NCI-H226 (cell line): ENCODE data around the gene CCT8.

Experiments
- DNase-seq: peaks from one replicate; pipeline ENCODE4 v3.0.0-alpha.2; 2015

Gene CCT8, protein sequence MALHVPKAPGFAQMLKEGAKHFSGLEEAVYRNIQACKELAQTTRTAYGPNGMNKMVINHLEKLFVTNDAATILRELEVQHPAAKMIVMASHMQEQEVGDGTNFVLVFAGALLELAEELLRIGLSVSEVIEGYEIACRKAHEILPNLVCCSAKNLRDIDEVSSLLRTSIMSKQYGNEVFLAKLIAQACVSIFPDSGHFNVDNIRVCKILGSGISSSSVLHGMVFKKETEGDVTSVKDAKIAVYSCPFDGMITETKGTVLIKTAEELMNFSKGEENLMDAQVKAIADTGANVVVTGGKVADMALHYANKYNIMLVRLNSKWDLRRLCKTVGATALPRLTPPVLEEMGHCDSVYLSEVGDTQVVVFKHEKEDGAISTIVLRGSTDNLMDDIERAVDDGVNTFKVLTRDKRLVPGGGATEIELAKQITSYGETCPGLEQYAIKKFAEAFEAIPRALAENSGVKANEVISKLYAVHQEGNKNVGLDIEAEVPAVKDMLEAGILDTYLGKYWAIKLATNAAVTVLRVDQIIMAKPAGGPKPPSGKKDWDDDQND

GRCh38 chr21:29073222-29074006 is at the start of gene CCT8:
CCT8 (minus strand) TSS chr21:29073648; CDS start chr21:29073590, 58 bp downstream.
- peak; percentile 100 for DNase-seq

- no peak for DNase-seq
These were observed 48.3 kb upstream of the CCT8 start for GRCh38 chr21:29121759-29122158.

- DNase-seq: no peak
These were observed 44.0 kb upstream of the CCT8 start for GRCh38 chr21:29117372-29117955.

DNA sequence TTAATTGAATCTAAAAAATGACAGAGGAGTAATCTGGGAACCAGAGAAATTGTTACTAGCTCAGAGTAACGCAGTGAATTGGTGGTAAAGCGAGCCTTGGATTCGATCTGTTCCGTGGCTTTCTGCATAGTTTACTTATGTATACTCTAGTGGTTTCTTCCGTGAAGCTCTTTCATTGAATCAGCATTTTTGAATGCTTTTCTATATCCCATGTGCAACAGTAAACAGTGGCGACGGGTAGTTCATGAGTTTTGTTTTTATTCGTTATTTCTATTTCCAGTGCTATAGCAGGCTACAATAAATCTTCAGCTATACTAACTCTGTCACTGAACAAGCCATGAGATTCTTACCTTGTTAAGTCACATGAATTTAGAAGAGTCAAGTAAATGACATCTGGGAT is 42.5 kb upstream of the CCT8 start:
- DNase-seq: no peak

GRCh38 chr21:29114765-29115500 is 41.5 kb upstream of the CCT8 start:
- DNase-seq: peak; percentile 88

DNA sequence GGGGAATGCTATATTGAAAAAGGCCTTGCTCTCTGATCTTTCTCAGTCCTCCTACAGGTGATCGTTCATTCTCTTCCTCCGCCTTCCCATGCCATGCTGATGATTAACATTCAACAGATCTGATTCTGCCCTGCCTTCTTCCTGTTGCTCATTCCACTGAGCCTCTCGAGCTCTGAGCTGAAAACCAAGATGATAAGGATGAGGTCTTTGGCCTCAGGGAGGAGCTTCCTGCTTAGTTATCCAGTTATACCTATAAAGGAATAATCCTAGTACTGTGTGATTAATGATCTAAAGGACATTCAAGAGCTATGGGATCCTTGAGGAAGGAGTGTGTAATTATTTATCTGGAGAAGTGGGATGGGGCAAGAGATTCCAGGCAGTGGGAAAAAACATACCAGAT is 31.8 kb upstream of the CCT8 start:
- DNase-seq: peak; percentile 99

- no peak for DNase-seq
These were observed 30.8 kb upstream of the CCT8 start for GRCh38 chr21:29104239-29104708.

DNA sequence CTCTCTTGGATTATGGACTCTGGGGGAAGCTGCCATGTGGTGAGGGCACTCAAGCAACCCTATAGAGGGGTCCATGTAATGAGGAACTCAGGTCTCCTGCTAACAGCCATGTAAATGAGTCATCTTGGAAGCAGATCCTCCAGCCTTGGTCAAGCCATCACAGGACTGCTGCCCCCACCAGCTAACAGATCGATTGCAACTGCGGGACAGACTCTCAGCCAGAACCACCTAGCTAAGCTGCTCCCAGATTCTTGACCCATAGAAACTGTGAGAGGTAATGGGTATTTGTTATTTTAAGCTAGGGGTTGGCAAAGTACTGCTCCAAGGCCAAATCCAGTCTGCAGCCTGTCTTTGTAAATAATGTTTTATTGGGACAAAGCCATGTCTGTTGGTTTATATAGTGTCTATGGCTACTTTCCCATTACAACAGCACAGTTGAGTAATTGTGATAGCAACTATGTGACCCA is 29.4 kb upstream of the CCT8 start:
- no peak for DNase-seq

DNA sequence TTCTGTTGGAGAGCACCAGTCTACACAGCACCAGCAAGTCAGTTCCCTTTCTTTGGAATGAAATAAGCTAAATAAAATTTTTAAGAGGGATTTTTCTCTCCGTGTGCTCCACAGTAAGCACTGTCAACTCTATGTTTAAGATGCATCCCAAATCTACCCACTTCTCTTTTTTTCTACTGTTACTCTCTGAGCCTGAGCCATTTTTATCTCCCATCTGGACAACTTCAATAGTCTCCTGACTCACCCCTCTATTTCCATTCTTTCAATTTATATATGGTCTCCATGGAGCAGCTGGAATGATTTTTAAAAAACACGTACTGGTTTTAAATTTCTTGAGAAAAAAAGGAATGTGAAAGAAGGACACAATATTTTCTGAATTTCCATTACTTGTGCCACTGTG is 24.7 kb upstream of the CCT8 start:
- DNase-seq: no peak

DNA sequence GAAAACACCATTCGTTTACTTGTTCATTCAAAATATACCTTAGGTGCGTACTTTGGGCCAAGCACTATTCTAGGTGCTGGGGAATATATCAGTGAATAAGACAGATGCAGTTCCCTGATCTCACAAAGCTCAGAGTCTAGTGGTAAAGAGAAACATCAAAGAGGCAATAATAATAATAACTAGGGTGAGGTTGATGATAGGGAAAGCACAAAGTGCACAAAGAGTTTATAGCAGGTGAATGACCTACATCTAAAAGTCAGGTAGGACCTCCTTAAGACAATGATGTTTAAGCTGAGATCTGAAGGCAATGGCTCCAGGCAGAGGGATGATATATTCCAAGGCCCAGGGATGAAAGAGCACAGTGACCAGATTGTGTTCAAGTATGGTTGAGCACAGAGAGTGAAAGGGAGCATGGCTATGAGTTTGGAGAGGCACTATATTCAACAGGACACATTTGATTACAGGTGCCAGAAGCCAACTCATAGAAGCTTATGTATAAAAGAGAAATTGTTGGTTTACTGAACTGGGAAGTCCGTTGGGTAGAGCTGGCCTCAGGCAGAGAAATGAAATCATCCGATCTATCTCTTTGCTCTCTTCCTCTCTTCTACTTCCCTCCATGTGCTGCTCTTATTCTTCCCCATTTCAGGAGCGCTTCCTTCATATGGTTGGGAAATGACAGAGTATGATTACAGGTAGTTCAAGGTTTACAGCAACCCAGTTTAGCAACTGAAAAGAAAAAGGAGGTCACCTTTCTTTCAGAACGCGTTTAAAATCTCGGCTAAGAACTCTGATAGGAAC is 23.0 kb upstream of the CCT8 start:
- DNase-seq: no peak

- DNase-seq: no peak
These were observed 18.9 kb upstream of the CCT8 start for GRCh38 chr21:29092102-29092959.

DNA sequence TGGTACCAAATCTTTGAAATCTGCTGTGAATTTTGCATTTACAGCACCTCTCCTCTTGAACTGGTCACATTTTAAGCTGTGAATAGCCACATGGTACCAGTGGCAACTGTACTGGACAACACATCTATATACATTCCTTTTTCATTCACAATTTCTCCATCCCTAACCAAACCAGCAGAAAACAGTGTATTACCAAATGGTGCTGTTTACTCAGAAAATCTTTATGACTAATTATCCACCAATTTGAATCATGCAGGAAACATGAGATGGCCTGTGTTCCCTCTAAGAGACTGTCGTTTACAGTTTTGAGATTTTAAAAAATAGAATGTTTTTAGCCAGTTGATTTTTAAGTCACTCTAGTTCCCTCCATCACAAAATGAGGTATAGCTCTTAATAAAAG is 17.6 kb upstream of the CCT8 start:
- DNase-seq: peak; percentile 52

- DNase-seq: no peak
These were observed 11.8 kb upstream of the CCT8 start for GRCh38 chr21:29085106-29085752.

GRCh38 chr21:29084372-29084771 is 10.9 kb upstream of the CCT8 start:
- DNase-seq: no peak

DNA sequence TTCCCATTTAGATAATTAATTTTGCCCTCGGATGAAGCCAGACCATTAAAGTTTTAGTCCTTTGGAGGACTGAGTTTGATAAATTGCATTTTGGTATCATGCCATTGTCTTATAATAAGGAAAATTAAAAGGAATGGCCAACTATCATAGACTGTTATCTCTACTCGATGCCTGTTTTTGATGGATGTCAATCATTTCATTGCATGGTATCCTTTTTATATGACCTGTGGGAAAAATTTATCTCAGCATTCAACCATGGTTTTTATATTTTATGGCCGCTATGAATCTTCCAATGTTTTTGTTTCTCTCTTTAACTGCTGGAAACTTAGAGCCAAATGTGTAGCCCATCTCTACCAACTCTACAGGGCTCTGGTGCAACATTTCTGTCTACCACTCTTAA is 9.9 kb upstream of the CCT8 start:
- no peak for DNase-seq

DNA sequence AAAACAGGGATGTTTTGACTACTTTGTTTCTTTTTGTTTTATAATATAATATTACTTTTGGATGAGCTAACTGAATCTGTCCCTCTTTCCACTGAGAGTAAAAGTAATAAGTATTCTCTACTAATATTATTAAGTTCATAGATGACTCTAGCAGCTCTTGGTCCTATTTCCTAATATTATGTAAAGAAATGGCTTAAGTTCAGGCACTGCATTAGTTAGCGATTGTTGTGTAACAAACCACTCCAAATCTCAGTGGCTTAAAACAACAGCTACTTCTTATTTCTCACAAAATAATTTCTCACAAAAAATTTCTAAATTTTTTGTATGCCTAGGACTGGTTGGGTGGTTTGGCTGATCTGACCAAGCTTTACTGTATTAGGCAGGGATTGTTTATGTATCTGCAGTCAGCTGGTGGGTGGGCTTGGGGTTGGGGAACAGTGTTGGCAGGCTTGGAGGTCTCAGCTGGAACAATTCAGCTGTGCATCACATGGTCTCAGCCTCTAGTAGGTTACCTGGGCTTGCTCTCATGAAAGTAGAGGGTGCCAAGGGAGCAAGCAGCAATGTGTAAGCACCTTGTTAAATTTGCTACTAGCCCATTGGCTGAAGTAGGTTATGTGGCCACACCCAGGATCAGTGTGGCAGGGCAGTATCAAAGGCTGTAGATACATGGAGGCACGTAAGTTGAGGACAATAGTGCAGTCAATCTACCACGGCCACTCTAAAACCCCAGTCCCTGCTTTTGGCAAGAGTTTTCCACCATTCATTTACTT is 8.8 kb upstream of the CCT8 start:
- no peak for DNase-seq

- peak; percentile 57 for DNase-seq
These were observed 7.0 kb upstream of the CCT8 start for GRCh38 chr21:29080454-29080941.

DNA sequence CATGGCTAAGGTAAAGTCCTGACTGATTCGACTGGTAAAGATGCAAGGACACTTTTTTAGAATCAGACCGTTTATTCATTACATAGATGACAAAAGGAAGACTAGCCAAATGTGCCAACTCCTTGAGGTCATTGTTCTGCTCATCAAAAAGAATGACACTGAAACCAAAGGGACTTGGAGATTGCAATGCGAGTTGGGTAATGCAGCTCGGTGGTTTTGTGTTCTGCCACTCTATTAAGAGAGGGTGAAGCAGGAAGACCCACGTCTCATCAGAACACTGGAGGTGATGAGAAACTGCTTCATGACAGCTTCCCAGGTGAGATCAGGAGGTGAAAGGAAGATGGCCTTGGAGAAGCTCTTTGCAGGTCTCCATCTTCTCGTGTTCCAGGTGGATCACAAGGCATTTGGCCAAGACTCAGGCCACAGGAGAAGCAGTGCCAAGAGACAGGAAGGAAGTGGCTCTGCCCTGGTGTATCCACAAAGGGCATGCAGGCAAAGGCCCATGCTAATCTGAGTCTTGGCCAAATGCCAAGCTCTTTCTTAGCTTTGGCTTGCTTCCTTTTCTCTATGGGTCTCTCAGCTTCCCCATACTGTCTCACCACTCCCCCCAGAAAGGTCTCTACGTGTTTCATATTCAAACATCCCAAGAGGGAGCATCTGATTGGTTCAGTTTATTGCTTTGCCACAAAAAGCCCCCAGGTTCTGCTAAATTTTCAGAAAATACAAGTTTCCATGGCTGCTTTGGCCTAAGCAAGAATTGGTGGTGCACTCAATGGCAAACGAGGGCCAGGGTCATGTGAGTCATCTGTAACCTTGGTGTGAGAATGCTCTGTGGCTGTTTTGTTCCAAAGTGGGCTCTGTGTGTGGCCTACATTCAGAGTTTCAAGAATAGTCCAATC is 5.7 kb upstream of the CCT8 start:
- no peak for DNase-seq
